ENCODE data around the gene GMEB2. TPM values are rescaled to one million over a fixed set of nuclear protein-coding genes. Genes with fewer than 3 reads are reported as not detected.

GMEB2 gene
- total RNA-seq, 1 donor from 2014 or later = 13.2 TPM

GRCh38 chr20:63540417-63541186, 86.3 kb downstream of the GMEB2 start:
- H3K36me3 ChIP-seq (ENCODE audit: control insufficient read depth, insufficient read depth, low read length) = no peaks in the 10 kb centered on the region
- no peak for DNase-seq (ENCODE audit: low read depth)
- H3K4me3 ChIP-seq (ENCODE audit: low read depth, low read length) = no peak overlapping the region
- TF ChIP-seq CTCF (IDR thresholded peaks at IDR 0.05; ENCODE audit: insufficient read depth, low read length, severe bottlenecking) = no peak
- H3K27me3 ChIP-seq (ENCODE audit: control insufficient read depth, insufficient read depth, low read length) = no peaks in the 10 kb centered on the region
- FAIRE-seq = no peak

GRCh38 chr20:63539441-63540370, 87.2 kb downstream of the GMEB2 start:
- no peaks in the 10 kb centered on the region for H3K27me3 ChIP-seq (ENCODE audit: control insufficient read depth, insufficient read depth, low read length)
- TF ChIP-seq CTCF (IDR thresholded peaks at IDR 0.05; ENCODE audit: insufficient read depth, low read length, severe bottlenecking) = no peak
- no peaks in the 10 kb centered on the region for H3K36me3 ChIP-seq (ENCODE audit: control insufficient read depth, insufficient read depth, low read length)
- FAIRE-seq (no peak), DNase-seq (ENCODE audit: low read depth) (no peak)
- H3K4me3 ChIP-seq (ENCODE audit: low read depth, low read length) = no peak overlapping the region

- H3K4me3 ChIP-seq (ENCODE audit: low read depth, low read length) = no peak overlapping the region
- FAIRE-seq (no peak), DNase-seq (ENCODE audit: low read depth) (no peak)
- peaks cover 1% of the 10 kb centered on the region for H3K36me3 ChIP-seq (ENCODE audit: control insufficient read depth, insufficient read depth, low read length)
- TF ChIP-seq CTCF (IDR thresholded peaks at IDR 0.05; ENCODE audit: insufficient read depth, low read length, severe bottlenecking) = no peak
- H3K27me3 ChIP-seq (ENCODE audit: control insufficient read depth, insufficient read depth, low read length) = no peaks in the 10 kb centered on the region
Measured at GRCh38 chr20:63539092-63539430, 87.8 kb downstream of the GMEB2 start.

DNA sequence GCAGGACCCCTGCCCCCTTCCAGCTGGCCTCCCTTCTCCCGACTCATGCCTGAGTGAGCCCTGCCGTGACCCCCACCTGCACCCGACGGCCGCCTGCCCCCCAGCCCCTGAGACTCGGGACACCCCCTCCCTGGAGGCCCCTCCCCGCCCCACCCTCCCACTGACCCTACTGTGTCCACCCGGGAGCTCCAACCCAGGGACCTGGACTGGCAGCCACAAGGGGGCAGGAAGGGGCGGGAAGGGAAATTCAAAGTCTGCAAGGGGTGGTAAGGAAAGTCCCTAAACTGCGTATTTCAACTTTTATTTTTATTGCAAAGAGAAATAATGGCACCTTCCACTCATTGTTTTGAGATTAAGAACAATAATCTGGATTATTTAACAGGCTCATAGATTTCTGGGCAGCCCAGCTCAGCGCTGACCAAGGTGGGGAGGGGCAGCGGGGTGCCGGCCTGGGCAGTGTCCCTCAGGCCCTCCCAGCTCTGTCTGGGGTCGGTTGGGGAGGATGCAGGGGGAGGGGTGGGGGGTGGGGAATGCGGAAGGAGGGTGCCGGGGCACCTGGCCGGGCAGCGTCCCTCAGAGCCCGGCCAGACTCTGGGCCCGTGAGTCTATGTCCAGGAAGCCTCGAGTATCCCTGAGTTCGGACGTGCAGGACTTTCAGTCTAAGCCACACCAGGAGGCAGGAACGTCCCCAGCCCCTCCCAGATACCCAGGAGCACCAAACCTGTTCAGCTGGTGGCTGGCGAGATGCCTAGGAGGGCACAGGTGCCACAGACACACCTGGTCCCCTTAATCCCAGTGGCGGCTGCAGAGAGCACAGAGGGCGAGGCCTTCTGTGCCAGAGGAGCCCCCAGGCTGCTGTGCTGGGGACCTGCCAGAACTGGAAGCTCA, 88.5 kb downstream of the GMEB2 start:
- FAIRE-seq (no peak), DNase-seq (ENCODE audit: low read depth) (peak; percentile 37)
- Histone ChIP-seq H3K36me3 (ENCODE audit: control insufficient read depth, insufficient read depth, low read length) (peaks cover 1% of the 10 kb centered on the region), H3K4me3 (ENCODE audit: low read depth, low read length) (no peak overlapping the region), H3K27me3 (ENCODE audit: control insufficient read depth, insufficient read depth, low read length) (no peaks in the 10 kb centered on the region)
- TF ChIP-seq CTCF (IDR thresholded peaks at IDR 0.05; ENCODE audit: insufficient read depth, low read length, severe bottlenecking) = no peak

Other genes starting within 250 kb of the GMEB2 start
- not detected in 2 replicates for gene KCNQ2, start 154.4 kb downstream of the GMEB2 start, total RNA-seq
- gene EEF1A2, start 128.0 kb downstream of the GMEB2 start, total RNA-seq = 1.1 and 1.9 TPM in 2 replicates
- 21.9 and 35.6 TPM in 2 replicates for gene PPDPF, start 106.3 kb downstream of the GMEB2 start, total RNA-seq
- 59.5 and 107 TPM in 2 replicates for gene PTK6, start 89.7 kb downstream of the GMEB2 start, total RNA-seq
- 0.13 and 0.79 TPM in 2 replicates for gene SRMS, start 79.4 kb downstream of the GMEB2 start, total RNA-seq
- gene FNDC11, start 72.9 kb downstream of the GMEB2 start, total RNA-seq = 0.26 and 0.90 TPM in 2 replicates
- gene HELZ2, start 52.9 kb downstream of the GMEB2 start, total RNA-seq = 13.7 and 30.6 TPM in 2 replicates
- gene STMN3, start 26.3 kb upstream of the GMEB2 start, total RNA-seq = 0.26 TPM in 1 of 2 replicates, not detected in the other
- 4.5 and 5.8 TPM in 2 replicates for gene RTEL1, start 31.2 kb upstream of the GMEB2 start, total RNA-seq
- gene TNFRSF6B, start 69.6 kb upstream of the GMEB2 start, total RNA-seq = 4.9 and 7.1 TPM in 2 replicates
- 49.2 and 55.5 TPM in 2 replicates for gene ARFRP1, start 80.9 kb upstream of the GMEB2 start, total RNA-seq
- 17.7 and 25.5 TPM in 2 replicates for gene ZGPAT, start 80.9 kb upstream of the GMEB2 start, total RNA-seq
- 0.53 and 2.0 TPM in 2 replicates for gene LIME1, start 109.6 kb upstream of the GMEB2 start, total RNA-seq
- gene SLC2A4RG, start 112.7 kb upstream of the GMEB2 start, total RNA-seq = 14.0 and 21.8 TPM in 2 replicates
- gene ZBTB46, start 204.2 kb upstream of the GMEB2 start, total RNA-seq = 0.53 and 2.0 TPM in 2 replicates
- not detected in 2 replicates for gene ABHD16B, start 234.4 kb upstream of the GMEB2 start, total RNA-seq
- 172 and 184 TPM in 2 replicates for gene TPD52L2, start 238.2 kb upstream of the GMEB2 start, total RNA-seq

All from bronchial epithelial cell (primary cell).